HG03469 (cell line): ENCODE measurements around the gene SRGAP3.

Source experiments
- ATAC-seq: cut with Tn5 transposase; IDR thresholded peaks from one replicate; pipeline ENCODE4 v1.9.1; 2021; ENCODE audit warnings: mild to moderate bottlenecking, moderate library complexity, moderate number of reproducible peaks; ENCODE audit not compliant: unreplicated experiment

Gene SRGAP3

GRCh38 chr3:9067352-9067975 is 182.0 kb downstream of the SRGAP3 start:
- no peak for ATAC-seq

DNA sequence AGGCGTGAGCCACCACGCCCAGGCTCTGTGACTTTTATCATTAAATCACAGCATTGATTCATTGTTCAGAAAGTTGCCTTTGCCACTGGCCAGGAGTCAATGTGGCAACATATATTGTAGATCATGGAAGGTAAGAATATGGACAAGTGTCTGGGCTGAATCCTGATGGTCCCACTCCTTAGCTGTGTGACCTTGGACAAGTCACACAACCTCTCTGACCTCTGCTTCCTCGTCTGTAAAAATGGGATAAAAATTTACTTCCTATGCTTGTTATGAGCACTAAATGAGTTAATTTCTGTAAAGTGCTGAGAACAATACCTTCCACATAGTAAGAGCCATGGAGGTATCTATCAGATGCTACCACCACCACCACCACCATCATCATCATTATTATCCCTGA is 182.7 kb downstream of the SRGAP3 start:
- no peak for ATAC-seq

DNA sequence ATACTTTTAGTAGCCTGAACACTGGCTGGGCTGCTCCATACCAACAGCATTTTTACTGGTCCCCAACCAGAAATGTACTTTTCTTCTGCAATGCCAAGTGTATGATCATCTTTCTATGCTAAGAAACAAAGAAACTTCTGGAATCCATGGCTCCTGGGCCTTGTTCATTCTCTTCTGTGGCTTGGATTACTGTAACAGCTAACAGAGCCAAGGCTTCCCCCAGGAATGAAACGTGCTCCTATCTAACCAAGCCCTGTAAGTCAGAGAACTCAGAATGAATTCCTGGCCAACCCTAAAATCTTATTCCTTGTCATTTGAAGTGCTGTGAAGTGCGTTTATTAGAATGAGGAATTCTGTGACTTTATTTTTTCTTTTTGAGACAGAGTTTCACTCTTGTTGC is 183.3 kb downstream of the SRGAP3 start:
- no peak for ATAC-seq

DNA sequence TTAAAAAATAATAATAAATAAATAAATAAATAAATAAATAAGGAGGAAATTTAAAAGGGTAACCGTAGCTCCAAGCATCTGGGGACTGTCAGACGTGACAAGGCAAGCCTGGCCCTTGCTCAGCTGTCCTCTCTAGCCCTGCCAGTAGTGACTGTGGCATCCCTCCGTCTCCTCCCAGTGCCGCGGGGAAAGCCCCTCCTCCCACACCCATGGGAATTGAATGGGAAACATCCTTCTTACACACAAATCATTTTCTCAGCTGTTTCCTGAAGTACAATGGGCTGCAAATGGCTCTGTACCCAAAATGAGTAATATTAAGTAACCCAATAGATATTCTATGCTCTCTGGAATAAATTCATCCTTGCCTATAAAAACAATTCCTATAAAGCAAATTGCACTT is 184.6 kb downstream of the SRGAP3 start:
- ATAC-seq: no peak

GRCh38 chr3:9064251-9064650 is 185.2 kb downstream of the SRGAP3 start:
- ATAC-seq: no peak

DNA sequence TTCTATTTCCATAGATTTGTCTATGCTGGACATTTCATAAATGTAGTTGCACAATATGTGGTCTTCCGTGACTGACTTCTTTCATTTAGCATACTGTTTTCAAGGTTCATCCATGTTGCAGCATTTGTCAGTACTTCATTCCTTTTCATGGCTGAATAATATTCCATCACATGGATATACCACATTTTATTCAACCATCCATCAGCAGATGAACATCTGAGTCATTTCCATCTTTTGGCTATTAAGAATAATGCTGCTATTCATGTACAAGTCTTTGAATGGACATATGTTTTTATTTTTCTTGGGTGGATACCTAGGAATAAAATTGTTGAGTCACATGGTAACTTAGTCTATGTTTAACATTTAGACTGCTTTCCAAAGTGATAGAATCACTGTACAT is 186.9 kb downstream of the SRGAP3 start:
- ATAC-seq: no peak

DNA sequence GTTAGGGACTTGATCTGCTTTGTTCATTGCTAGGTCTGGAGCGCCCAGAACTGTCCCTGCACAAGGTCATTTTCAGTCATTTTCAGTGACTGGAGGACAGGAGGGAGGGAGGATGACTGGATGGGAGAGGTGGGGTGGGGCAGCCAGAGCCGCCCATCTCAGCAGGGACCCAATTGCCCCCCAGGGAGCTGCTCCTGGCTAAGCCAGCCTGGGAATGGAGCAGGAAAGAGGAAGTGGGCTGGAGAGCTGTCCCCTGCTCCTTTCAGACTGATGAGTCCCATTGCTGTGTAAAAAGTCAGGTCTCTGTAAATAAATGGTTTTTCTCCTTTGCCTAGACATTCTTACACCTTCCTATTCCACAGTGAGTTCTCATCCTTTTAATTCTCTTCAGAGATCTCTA is 187.8 kb downstream of the SRGAP3 start:
- no peak for ATAC-seq

GRCh38 chr3:9059489-9060400 is 189.7 kb downstream of the SRGAP3 start:
- ATAC-seq: no peak

- ATAC-seq: no peak
Observed at GRCh38 chr3:9056581-9056980, 192.9 kb downstream of the SRGAP3 start.

DNA sequence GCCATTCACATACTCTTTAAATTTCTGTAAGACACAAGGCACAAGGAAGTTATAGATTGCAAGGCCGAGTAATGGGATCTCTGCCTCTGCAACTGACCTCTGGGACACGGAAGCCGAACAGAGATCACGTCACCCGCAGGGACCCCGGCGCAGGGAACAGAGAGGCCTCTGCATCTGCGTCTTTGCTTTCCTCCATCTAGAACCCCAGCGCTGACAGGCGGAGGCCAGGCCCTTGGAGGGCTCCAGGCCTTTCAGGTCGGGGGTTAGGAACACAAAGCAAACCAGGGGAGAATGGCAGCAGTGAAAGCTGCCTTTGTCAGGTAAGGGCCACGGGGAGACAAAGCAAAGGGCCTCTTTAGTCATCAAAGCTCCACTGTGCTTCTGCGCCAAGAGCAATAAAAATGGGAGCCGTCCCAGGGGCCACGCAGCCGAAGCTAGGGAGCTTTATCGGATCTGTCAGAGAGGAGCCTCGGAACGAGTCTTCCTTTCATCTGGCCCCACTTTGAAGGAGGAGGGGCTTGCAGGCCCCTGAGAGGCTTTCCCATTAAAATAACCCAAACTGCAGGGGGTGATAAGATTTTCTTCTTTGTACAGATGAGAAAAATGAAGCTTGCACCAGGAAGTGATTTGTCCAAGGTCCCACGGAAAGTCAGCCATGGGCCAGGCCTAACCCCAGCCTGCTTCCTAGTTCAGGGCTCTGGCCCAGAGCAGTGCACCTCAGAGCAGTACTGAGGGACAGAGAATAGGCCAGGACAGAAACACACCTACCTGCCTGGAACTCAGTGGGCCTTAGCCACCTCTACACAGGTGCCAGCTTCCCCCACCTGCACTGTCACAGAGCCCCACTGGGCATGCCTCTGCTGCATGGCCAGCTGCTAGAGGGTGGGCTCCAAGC is 201.7 kb downstream of the SRGAP3 start:
- ATAC-seq: no peak

DNA sequence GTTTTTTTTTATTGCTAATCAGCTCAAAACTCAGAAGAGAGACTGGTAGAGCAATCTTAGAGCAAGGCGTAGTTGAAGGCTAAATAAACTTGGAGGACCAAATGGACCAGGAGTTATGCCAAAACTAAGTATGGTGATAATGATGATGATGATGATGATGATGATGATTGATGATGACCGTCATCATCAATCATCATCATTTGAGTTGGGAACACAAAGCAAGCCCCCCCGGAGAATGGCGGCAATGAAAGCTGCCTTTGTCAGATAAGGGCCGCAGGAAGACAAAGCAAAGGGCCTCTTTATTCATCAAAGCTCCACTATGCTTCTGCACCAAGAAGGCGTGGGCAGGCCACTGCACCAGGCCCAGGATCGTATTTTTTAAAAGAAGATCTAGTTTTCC is 204.1 kb downstream of the SRGAP3 start:
- ATAC-seq: no peak

GRCh38 chr3:9043063-9043462 is 206.4 kb downstream of the SRGAP3 start:
- ATAC-seq: no peak

DNA sequence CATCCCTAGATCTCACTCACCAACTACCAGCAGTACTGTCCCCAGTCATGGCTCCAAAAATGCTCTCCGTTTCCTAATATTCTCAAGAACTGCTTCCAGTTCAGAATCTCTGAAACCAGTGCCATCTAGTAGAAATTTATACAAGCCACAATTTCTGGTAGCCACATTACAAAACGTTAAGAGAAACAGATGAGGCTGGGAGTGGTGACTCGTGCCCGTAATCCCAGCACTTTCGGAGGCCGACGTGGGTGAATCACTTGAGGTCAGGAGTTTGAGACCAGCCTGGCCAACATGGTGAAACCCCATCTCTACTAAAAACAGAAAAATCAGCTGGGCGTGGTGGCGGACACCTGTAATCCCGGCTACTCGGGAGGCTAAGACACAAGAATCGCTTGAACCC is 207.8 kb downstream of the SRGAP3 start:
- ATAC-seq: no peak

GRCh38 chr3:9040996-9041395 is 208.4 kb downstream of the SRGAP3 start:
- ATAC-seq: no peak

- ATAC-seq: no peak
Observed at GRCh38 chr3:9037144-9037711, 212.2 kb downstream of the SRGAP3 start.

- ATAC-seq: no peak
Observed at GRCh38 chr3:9036404-9037131, 212.9 kb downstream of the SRGAP3 start.

DNA sequence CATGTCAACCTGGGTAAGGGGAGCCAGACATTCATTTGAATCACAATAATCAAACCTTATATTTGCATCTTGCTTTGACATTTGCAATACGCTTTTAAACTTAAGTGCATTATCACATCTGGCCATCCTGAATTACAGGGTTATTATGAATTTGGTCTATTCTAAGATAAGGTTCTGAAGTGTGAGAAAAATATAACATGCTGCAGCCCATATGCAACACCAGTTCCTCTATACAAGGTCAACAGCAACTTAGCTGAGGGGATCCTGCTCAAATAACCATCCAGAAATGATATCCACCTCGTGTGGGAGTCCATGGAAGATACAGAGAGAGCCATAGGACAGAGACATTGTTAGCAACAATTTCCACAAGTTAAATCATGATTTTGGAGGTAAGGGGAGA is 213.5 kb downstream of the SRGAP3 start:
- ATAC-seq: no peak

GRCh38 chr3:9035473-9035872 is 214.0 kb downstream of the SRGAP3 start:
- no peak for ATAC-seq

- no peak for ATAC-seq
Observed at GRCh38 chr3:9033867-9034266, 215.6 kb downstream of the SRGAP3 start.

DNA sequence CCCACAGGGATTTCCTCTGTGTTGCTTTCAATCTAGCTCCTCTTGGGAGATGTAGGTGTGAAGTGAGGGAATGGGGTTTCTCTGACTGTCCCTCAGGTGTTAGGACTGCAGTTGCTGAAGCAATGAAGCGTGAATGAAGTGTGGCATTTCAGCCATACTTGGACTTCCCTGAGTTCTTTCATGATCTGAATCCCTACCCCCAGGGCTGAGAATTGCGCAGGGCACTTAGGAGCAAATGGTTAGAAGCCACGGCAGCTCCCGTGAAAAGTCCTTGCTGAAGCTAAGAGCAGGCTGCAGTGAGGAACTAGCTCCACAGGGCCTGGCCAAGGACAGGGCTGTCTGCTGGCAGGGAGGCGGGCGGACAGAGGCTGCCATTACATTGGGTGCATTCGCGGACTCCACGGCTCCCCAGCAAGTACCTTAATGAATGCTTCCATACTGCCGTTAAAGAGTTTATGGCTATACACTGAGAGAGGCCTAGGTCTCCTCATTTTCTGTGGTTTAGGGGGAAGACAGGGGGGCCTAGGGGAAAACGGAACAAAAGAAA is 217.1 kb downstream of the SRGAP3 start:
- no peak for ATAC-seq
